Measurements from ENCODE around the gene GNG8.
"Not testable (repeated sequence)": the region's sequence is repeated elsewhere in the genome, so short reads cannot be mapped to it uniquely, and the experiment has no call there.

Gene GNG8

DNA sequence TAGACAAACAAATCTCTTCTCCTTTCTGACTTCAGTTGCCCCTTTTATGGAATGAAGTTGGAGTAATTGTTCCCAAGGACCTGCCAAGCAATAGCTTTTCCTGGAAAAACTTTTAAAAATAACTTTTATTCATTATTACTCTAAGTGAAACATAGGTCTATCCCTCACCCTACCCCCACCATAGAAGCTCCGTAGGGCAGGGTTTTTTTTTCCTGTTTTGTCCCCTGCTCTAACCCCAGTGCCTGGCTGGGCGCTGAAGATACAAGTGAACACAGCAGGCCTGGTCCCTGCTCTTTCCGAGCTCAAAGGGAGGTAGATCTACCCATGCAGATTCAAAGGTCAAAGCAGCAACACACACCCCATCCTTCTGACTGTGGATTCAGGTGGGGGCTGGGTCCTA is 8.7 kb upstream of the GNG8 start:
- no peak for FAIRE-seq

DNA sequence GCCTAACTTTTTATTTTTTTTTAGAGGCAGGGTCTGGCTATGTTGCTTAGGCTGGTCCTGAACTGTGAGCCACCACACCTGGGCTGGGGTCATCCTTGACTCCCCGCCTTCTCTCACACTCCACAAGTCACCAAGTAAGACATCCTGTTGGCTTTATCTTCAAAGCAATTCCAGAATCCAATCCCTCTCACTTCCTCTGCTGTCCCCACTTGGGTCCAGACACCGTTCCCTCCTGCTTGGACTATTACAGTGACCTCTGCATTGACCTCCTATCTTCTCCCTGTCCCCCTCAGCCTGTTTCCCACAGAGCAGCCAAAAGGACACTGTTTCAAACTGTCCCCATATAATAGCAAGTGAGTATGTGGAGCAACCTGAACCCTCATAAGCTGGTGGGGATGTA is 4.7 kb upstream of the GNG8 start:
- no peak for FAIRE-seq

DNA sequence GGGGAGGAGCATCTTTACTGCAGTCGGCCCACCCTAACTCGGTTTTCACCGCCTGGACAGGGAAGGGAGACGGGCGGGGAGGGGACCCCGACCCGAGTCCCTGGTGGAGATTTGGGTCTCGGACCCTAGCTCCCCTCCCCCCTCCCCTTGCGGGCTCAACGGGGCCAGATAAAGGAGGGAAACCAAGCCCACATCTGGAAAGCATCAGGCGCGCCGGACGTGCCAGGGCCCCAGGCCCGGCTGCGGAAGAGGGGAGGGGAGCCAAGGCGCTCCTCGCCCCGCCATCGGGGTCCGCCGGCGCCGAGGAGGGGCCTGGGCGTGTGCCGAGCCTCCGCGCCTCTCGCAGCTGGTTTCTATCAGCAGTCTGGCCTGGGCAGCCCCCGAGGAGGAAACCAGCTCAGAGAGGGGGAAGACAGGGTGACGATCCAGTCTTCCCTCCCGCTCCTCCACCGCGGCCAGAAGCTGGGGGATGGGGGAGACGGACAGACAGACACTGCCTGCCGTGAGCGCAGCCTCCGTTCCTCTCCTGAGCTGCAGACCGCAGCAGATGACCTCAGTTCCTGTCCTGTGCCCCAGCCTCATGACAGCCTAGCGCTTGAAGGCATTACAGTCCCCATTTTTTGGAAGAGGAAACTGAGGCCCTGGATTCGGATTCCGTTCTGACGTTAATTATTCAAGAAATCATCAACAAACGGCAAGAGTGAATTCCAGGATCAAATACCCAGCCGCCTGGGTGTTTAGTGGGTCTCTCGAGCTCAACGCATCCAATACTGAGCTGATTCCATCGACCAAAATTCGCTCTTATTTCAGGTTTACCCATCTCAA is 3.6 kb upstream of the GNG8 start:
- FAIRE-seq, result no peak

DNA sequence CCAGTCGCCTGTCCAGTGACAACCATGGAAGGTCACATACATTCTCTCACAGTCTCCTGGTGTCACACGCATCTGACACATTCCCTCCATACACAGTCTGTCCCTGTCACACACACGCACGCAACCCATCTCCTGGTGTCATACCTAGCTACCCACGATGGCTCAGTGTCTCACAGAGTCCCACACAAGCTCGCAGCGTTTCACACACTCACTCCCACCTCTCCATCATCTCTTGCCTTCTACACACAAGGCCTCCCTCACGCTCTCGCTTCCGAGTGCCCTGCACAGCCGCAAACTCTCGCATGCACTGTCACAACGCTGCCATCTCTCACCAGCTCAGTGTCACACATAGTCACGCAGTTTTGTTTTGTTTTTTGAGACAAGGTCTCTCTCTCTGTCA is 1.2 kb upstream of the GNG8 start:
- FAIRE-seq, result no peak

DNA sequence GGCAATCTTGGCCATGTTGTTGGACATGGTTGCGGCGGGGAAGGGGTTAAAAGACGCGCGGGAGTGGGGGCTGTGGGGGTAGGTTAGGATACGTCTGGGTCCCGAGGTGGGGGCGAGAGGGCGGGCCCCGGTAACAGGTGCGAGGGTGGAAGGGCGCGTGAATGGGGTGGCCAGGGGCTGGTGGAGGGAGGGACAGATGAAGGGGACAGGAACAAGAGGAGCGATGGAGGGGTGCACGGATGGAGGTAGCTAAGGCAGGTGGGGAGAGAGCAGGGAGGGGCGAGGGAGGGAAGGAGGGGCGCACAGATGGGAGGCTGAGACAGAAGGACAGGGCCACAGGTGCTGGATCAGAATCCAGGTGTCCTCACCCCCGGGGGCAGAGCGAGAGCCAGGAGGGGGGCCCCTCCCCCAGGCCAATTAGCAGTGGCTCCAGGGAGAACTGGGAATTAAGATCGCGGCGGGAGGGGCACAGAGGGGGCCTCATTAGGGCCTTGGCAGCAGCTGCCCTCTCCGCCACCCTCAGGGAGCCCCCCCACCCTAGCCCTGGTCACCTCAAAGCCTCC is 1.3 kb downstream of the GNG8 start:
- FAIRE-seq, result no peak

DNA sequence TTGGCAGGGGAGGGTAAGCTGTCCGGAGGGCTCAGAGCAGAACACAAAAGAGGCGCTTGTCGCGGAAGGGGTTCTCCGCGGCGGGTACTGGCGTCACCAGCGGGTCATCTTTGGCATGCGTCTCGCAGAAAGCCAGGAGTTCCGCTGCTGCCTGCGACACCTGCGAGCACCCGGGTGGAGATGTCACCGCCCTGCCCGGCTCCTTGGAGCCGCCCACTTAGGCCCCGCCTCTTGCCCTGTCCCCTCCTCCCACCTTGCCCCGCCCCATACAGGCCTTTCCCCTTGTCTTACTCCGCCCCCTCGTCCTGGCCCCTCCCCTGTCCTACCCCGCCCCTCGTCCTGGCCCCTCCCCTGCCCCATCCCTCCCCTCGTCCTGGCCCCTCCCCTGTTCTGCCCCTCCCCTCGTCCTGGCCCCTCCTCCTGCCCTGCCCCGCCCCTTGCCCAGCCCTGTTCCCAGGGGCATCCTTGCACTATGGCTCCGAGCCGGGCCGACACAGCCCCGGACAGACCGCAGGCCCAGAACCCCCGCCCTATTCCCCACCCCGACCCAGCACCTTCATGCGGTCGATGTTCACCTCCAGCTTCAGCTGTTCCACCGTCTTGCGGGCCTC is 1.9 kb downstream of the GNG8 start:
- no peak for FAIRE-seq

DNA sequence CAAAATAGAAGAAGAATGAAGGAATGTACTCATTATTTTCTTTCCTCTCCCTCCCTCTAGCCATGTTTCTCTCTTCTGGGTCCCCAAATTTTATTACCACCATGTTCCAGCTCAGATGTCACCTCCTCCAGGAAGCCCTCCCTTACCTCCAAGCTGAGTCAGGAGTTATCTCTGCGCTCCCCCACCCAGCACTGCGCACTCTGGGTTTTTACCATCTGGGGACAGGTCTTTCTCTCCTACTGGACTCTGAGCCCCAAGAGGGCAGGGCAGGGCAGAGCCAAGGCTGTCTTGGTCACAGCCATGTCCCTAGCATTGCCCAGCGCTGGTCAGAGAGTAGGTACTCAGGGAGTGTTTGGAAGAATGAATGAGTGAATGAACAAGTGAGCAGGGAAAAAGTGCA is 2.9 kb downstream of the GNG8 start:
- FAIRE-seq, result no peak

DNA sequence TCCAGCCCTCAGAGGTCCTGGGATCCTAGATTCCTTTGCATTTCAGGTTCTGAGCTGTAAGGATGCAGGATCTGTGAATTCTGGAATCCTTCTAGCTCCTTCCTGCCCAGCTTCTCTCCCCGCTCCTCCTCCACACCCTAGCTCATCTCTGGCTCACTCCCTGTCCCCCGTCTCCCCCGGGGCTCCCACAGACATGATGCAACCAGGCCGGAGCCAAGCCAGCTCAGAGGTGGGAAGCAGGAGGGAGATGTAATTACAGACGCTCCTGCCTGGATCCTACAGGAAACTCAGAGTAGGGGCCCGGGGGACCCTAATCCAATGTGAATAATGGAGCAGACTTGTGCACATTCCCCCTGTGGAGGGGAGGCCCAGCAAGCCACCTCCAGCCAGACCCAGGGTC is 4.5 kb downstream of the GNG8 start:
- no peak for FAIRE-seq

DNA sequence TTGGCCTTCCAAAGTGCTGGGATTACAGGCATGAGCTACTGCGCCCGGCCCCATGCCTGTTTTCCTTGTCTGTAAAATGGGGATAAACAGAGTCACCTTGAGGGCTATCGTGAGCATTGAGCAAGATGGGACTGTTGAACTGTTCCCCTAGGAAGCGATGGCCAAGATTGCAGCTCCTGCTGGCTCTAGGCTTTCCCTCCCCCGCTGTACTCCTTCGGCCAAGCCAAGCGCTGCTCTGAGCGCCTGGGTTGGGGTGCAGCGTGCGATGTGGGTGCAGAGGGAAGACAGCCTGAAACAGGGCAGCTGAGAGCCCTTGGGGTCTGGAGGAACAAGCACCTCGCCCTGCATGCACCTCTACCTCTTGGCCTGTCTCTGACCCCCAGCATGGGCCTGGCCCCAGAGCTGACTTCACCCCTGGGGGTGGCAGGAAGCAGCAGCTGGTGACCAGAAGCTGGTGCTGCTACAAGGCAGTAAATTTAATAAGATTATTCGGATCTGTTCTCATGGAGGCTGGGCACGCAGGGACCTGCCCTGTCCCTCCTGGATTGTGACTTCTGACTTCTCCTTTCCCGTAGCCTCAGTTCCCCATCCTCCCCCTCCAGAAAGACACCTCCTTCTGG is 5.3 kb downstream of the GNG8 start:
- FAIRE-seq, result no peak

DNA sequence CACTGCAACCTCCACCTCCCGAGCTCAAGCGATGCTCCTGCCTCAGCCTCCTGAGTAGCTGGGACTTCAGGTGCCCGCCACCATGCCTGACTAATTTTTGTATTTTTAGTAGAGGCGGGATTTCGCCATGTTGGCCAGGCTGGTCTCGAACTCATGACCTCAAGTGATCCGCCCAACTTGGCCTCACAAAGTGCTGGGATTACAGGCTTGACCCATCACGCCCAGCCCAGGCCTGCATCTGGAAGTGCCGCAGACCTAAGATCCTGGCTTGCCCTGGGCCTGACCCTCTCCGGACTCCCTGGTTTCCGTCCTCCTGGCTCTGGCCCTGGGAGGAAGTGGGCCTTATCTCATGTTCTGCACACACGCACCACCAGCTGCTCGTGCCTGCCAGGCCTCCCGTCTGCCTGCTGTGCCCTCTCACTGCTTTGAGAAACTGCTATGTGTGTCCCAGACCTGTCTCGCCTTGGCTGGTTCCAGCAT is 6.4 kb downstream of the GNG8 start:
- FAIRE-seq, result no peak

DNA sequence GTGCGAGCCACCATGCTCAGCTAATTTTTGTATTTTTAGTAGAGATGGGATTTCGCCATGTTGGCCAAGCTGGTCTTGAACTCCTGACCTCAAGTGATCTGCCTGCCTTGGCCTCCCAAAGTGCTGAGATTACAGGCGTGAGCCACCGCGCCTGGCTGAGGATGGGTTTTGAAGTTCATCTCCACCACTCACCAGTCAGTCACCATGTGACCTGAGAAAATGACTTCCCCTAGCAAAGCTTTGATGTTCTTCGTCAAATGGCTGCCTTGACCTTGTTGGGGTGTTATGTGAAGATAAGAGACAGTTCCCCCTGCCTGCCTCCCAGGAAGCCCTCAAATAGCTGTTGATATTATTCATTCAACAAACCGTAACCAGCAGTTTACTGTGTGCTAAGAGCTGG is 7.0 kb downstream of the GNG8 start:
- FAIRE-seq, result not testable (repeated sequence)

DNA sequence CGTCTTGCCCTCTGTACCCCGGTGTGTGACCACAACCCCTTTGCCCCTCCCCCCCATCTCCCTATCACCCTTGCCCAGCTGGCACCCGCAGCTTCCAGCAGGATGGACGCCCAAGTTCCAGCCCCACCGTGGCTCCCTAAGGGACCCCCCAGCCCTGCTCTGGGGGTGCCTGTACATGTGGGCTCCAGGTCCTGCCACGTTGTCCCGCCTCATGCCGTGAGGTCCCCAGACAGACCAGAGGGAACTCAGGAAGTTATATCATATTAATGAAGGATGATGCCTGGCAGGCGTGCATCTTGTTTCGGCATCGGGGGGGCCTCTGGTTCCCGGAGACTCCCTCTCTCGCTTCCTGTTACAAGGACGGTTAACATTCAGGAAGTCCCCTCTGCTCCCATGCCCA is 9.6 kb downstream of the GNG8 start:
- no peak for FAIRE-seq

DNA sequence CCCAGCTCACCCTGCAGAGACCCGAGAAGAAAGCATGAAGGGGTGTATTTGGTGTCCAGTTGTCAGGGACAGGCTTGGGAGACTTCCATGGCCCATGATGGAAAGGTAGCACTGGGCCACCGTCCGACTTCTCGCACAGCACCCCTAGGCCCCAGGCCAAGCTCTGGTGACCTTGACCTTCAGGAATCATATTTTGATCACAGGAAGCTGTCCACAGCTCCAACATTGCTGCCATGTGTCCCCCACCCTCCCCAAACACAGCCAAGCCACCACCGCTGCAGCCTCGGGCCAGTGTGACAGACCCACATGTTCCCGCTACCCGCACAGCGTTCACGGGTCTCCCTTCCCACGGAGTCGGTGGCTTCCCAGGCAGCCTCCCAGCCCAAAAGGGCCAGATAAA is 10.3 kb downstream of the GNG8 start:
- no peak for FAIRE-seq

DNA sequence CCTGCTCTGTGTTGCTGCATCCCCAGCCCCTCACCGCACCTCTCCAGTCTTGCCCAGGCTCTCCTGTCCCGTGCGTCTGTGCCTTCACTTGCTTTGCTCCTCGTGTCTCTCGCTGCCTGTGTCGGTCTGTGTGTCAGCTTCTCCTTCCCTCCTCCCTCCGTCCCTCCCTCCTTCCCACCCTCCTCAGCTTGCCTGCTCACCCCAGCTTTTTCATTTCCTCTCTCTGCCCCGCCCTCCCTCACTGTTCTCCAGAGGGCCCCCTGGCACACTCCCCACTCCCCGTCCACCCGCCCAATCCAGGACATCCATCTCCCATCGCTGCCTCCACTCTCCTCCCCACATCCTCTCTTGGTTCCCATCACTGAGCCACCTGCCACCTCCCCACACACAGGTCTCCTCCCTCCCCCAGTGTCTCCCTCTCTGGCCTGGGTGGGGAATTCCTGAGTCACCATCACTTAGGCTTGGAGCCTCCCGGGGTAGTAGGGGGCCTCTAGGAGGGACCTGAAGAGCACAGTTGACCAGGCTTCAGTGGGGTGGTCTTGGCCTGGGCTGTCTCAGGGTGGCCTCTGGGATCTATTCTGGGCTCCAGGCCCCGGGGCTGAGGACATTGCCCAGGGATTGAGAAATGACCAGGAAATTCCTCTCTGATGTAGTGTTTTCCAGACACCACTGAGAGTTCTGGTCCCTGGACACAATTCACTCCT is 10.9 kb downstream of the GNG8 start, which contains the start of gene PTGIR:
Gene PTGIR (minus strand): TSS at position 132 of the 704 bp plus-strand sequence. CDS start 864 bp downstream, outside the sequence.
- no peak for FAIRE-seq

DNA sequence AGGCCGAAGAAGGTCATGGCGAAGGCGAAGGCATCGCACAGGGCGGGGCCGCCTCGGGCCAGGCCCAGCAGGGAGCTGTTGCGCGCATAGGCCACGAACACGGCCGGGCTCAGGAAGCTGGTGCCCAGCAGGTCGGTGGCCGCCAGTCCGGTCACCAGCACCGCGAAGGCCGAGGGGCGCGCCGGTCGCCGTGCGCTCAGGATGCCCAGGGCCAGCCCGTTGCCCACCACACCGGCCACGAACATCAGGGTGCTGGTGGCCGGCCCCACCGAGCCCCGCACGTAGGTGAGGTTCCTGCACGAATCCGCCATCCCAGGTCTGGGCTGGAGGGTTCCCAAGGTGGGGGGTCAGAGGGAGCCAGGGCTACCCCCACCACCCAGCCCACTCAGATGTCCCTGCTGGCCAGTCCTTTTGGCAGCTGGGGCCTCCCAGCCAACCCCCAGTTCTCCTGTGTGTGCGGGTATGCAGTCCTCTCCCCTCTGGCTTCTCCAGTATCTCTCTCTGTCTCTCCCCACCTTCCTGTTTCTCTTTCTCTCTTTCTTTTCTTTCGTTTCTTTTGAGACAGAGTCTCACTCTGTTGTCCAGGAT is 12.0 kb downstream of the GNG8 start:
- FAIRE-seq, result no peak

DNA sequence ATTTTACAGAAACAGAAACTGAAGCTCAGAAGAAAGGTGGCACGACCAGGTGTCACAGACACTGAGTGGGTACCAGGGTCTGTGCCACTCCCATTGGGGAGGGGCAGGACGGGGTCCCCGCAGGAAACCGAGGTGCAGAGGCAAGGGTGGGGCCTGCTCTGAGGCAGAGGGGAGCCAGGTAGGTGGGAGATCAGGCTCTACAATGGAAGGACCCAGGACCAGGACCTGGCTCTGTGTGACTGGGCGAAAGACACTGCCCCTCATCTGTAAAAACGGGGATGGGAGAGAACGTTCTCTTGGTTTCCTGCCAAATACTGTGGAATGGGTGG is 13.9 kb downstream of the GNG8 start:
- FAIRE-seq, result no peak

DNA sequence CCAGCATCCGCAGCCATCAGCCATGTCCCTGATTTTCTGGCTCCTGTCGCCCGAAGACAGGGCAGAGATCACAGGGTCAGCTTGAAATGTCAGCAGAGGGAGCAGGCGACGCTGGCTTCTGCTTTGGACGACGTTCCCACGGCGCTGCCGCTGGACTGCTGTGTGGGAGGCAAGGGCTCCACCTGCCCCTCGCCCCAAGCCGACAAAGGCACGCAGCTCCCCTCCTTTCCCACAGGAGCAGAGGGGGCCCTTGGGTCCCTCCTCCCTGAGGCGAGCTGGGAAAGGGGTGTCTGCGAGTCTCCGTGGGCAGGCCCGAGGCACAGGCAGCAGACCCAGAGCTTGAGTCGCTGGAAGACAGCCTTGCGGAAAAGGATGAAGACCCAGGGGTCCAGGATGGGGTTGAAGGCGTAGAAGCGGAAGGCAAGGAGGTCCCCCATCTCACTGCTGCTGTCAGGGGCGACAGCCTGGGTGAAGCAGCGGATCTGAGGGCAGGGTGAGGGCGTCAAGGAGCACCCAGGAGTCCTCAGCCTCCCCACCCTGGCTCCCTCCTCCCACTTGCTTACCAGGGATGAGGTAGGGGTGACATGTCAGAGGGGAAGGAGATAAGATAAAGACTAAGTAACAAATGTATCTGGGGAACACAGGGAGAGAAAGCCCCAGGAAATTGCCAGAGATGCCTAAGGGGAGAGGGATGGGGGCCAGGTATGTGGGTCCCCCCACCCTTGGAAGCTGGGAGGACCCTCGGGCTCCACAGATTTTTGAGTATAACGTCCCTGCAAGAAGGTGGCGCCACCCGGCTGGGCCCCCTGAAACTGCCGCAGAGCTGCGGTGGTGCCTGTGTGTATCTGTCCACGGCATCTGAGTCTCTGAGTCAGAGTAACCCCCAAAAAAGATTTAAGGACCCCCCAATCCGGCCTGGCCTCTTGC is 14.5 kb downstream of the GNG8 start:
- no peak for FAIRE-seq

DNA sequence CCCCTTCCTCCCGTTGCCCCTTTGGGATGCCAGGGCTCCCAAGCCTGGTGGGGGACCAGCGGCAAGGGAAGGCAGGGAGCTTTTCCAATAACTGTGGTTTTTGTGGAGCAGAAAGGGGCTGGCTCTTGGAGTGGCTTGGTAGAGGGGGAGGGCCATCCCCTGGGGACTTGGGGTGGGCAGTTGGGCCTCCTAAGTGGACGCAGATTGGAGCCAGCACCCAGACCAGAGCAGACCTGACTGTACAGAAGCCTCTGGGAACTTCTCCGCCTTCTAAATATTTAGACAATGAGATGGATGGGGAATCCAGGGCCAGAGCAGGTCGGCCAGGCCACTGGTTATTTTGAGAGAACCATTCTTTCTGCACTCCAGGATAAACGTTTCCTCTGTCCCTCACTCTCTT is 15.3 kb downstream of the GNG8 start:
- no peak for FAIRE-seq

DNA sequence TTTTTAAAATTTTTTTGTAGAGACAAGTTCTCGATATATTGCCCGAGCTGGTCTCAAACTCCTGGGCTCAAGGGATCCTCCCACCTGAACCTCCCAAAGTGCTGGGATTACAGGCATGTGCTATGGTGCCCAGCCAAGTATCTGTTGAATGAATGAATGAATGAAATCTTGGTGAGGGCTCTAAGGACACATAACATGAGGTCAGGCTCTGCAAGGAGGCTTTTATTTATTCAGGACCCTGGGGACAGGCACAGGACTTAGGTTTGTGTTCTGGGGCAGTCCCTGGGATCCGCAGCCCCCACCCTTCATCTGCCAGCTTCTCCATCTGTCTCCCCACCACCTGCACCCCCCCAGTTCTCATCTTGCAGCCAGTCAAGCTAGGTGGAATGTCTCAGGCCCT is 15.7 kb downstream of the GNG8 start:
- no peak for FAIRE-seq

DNA sequence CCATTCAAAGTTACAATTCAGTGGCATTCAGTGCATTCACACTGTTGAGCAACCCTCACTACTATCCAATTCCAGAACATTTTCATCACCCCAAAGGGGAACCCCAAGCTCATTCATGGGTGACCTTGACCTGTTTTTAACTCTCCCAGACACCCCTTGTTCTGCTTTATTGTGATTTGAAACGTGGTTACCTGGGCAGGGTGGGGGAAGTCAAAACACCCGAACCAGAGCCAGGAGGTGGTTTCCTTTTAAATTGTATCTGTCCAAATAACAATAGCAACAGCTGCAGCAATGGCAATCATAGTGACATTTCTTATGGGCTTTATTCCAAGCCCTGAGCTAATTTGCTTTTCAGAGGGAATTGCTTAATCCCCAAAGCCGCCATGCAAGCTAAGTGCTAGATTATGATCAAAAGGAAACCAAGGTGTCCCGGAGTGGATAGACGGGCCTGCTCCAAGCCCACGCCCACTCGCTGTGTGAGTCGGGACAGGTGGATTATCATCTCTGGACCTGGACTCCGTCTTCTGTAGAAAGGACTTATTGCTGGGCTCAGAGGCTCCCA is 17.3 kb downstream of the GNG8 start:
- no peak for FAIRE-seq

DNA sequence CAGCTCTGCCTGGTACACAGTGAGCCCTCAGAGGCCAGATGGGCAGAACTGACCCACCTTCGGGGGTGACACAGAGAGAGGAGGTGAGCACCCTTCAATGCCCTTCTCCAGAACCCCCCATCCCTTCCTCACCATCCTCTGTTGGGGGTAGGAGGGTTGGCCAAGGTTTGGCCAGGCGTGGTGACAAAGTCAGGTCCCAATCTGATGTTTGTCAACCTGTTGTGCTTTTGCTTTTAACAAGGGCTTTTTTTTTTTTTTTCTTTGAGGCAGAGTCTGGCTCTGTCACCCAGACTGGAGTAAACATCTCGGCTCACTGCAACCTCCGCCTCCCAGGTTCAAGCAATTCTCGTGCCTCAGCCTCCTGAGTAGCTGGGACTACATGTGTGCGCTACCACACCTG is 18.4 kb downstream of the GNG8 start:
- FAIRE-seq, result no peak
